GM19324 (cell line): ENCODE results near the gene DEFB125.

Experiments used
- ATAC-seq: cut with Tn5 transposase; IDR thresholded peaks from one replicate; pipeline ENCODE4 v1.9.1; 2021; ENCODE audit warnings: mild to moderate bottlenecking, moderate library complexity; ENCODE audit not compliant: unreplicated experiment, low FRiP score

DEFB125 gene

DNA sequence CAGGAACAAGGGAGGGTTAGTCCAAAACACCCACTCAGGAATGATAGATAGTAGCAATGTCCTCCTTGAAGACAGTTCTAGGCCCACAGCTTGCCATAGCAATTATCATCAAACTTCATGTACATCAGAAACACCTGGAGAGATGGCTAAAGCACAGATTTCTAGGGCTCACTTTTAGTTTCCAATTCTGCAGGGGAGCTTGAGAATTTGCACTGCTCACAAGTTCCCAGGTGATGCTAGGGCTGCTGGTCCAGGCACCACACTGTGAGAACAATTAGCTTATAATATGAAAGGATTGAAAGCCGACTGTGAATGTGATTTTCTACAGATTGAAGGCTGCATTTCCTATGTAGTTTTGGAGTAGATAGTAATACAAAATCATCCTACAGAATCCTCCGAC lies 58.4 kb downstream of the DEFB125 start:
- ATAC-seq = no peak
